Measurements from ENCODE around the gene RAVER2.

The RAVER2 gene

GRCh38 chr1:64750875-64751274 is 6.0 kb downstream of the RAVER2 start:
- Histone ChIP-seq H2BK120ac (ENCODE audit: low read depth, low read length) (no peak overlapping the region), H3K23ac (ENCODE audit: low read length in 2 of 2) (no peak overlapping the region), H3K9me3 (ENCODE audit: control insufficient read depth, low read length) (no peaks in the 10 kb centered on the region), H4K8ac (ENCODE audit: low read length) (no peak overlapping the region), H3K4me3 (ENCODE audit: insufficient read depth in 1 of 2, low read depth in 1 of 2, low read length in 2 of 2) (no peak overlapping the region), H2BK5ac (ENCODE audit: low read depth, low read length, poor library complexity, severe bottlenecking) (no peak overlapping the region), H3K18ac (ENCODE audit: low read depth in 1 of 2, low read length in 2 of 2) (no peak overlapping the region), H3K79me1 (replicated peaks; ENCODE audit: low read length, poor library complexity, severe bottlenecking) (peaks cover 18% of the 10 kb centered on the region), H2AFZ (ENCODE audit: low read depth, low read length) (no peak overlapping the region), H3K27me3 (ENCODE audit: control insufficient read depth in 1 of 2, insufficient read depth in 1 of 2, low read length in 2 of 2) (no peaks in the 10 kb centered on the region), H3K14ac (ENCODE audit: low read length in 2 of 2) (no peak overlapping the region), H3K4ac (ENCODE audit: low read depth in 1 of 2, low read length in 2 of 2) (no peak overlapping the region), H2BK15ac (ENCODE audit: low read depth, poor library complexity, severe bottlenecking) (no peak overlapping the region), H4K91ac (ENCODE audit: low read length) (no peak overlapping the region), H3K4me1 (ENCODE audit: control insufficient read depth, insufficient read depth, low read depth, low read length) (no peaks in the 10 kb centered on the region), H2BK12ac (ENCODE audit: low read length in 2 of 2) (no peak overlapping the region), H2AK5ac (ENCODE audit: low read length, severe bottlenecking) (no peak overlapping the region), H3K36me3 (ENCODE audit: control insufficient read depth in 1 of 2, insufficient read depth in 2 of 2, low read depth in 1 of 2, low read length in 2 of 2) (no peaks in the 10 kb centered on the region), H3K27ac (ENCODE audit: low read length, poor library complexity, severe bottlenecking) (no peak overlapping the region), H3K9ac (ENCODE audit: low read length) (no peak overlapping the region), H3K4me2 (ENCODE audit: low read length, poor library complexity, severe bottlenecking) (no peak overlapping the region)
- DNase-seq, result no peak

- no peak overlapping the region for H2BK15ac ChIP-seq (ENCODE audit: low read depth, poor library complexity, severe bottlenecking)
- H3K4me2 ChIP-seq (ENCODE audit: low read length, poor library complexity, severe bottlenecking), result no peak overlapping the region
- no peak overlapping the region for H2AK5ac ChIP-seq (ENCODE audit: low read length, severe bottlenecking)
- H3K23ac ChIP-seq (ENCODE audit: low read length in 2 of 2), result no peak overlapping the region
- H3K14ac ChIP-seq (ENCODE audit: low read length in 2 of 2), result no peak overlapping the region
- no peak overlapping the region for H2BK5ac ChIP-seq (ENCODE audit: low read depth, low read length, poor library complexity, severe bottlenecking)
- H4K91ac ChIP-seq (ENCODE audit: low read length), result no peak overlapping the region
- no peak overlapping the region for H3K9ac ChIP-seq (ENCODE audit: low read length)
- H3K27me3 ChIP-seq (ENCODE audit: control insufficient read depth in 1 of 2, insufficient read depth in 1 of 2, low read length in 2 of 2), result no peaks in the 10 kb centered on the region
- H3K36me3 ChIP-seq (ENCODE audit: control insufficient read depth in 1 of 2, insufficient read depth in 2 of 2, low read depth in 1 of 2, low read length in 2 of 2), result no peaks in the 10 kb centered on the region
- H3K4ac ChIP-seq (ENCODE audit: low read depth in 1 of 2, low read length in 2 of 2), result no peak overlapping the region
- H2BK12ac ChIP-seq (ENCODE audit: low read length in 2 of 2), result no peak overlapping the region
- H3K4me1 ChIP-seq (ENCODE audit: control insufficient read depth, insufficient read depth, low read depth, low read length), result no peaks in the 10 kb centered on the region
- peaks cover 18% of the 10 kb centered on the region for H3K79me1 ChIP-seq (replicated peaks; ENCODE audit: low read length, poor library complexity, severe bottlenecking)
- H2BK120ac ChIP-seq (ENCODE audit: low read depth, low read length), result no peak overlapping the region
- H2AFZ ChIP-seq (ENCODE audit: low read depth, low read length), result no peak overlapping the region
- no peak for DNase-seq
- WGBS, result no CpG with 5 or more reads among the region's 3 CpGs
- H3K27ac ChIP-seq (ENCODE audit: low read length, poor library complexity, severe bottlenecking), result no peak overlapping the region
- H3K4me3 ChIP-seq (ENCODE audit: insufficient read depth in 1 of 2, low read depth in 1 of 2, low read length in 2 of 2), result no peak overlapping the region
- H3K18ac ChIP-seq (ENCODE audit: low read depth in 1 of 2, low read length in 2 of 2), result no peak overlapping the region
- no peak overlapping the region for H4K8ac ChIP-seq (ENCODE audit: low read length)
- no peaks in the 10 kb centered on the region for H3K9me3 ChIP-seq (ENCODE audit: control insufficient read depth, low read length)
These were observed 9.3 kb downstream of the RAVER2 start for GRCh38 chr1:64754173-64754572.

DNA sequence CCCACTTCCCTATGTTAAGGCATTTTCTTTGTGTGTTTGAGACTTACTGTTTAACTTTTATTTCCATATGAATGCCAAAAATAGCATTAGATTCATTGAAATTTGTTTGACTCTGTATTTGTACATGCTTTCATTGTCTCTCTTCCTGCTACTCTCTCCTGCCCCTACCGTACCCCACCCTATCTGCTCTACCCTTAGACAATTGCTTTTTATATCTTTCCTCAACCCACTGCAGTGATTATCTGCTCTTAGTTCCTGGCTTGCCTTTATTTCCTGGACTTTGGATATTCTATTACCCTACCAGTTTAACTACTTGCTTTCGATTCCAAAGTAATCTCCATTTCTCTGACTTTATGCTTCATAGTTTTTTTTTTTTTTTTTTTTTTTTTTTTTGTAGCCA is 10.5 kb downstream of the RAVER2 start:
- Histone ChIP-seq H3K79me1 (replicated peaks; ENCODE audit: low read length, poor library complexity, severe bottlenecking) (peaks cover 18% of the 10 kb centered on the region), H3K18ac (ENCODE audit: low read depth in 1 of 2, low read length in 2 of 2) (no peak overlapping the region), H3K14ac (ENCODE audit: low read length in 2 of 2) (no peak overlapping the region), H3K4me1 (ENCODE audit: control insufficient read depth, insufficient read depth, low read depth, low read length) (no peaks in the 10 kb centered on the region), H3K27ac (ENCODE audit: low read length, poor library complexity, severe bottlenecking) (no peak overlapping the region), H2AFZ (ENCODE audit: low read depth, low read length) (no peak overlapping the region), H4K91ac (ENCODE audit: low read length) (no peak overlapping the region), H3K4me3 (ENCODE audit: insufficient read depth in 1 of 2, low read depth in 1 of 2, low read length in 2 of 2) (no peak overlapping the region), H2BK15ac (ENCODE audit: low read depth, poor library complexity, severe bottlenecking) (no peak overlapping the region), H3K4ac (ENCODE audit: low read depth in 1 of 2, low read length in 2 of 2) (no peak overlapping the region), H3K27me3 (ENCODE audit: control insufficient read depth in 1 of 2, insufficient read depth in 1 of 2, low read length in 2 of 2) (no peaks in the 10 kb centered on the region), H3K9ac (ENCODE audit: low read length) (no peak overlapping the region), H2BK120ac (ENCODE audit: low read depth, low read length) (no peak overlapping the region), H4K8ac (ENCODE audit: low read length) (no peak overlapping the region), H3K23ac (ENCODE audit: low read length in 2 of 2) (no peak overlapping the region), H2BK5ac (ENCODE audit: low read depth, low read length, poor library complexity, severe bottlenecking) (no peak overlapping the region), H3K36me3 (ENCODE audit: control insufficient read depth in 1 of 2, insufficient read depth in 2 of 2, low read depth in 1 of 2, low read length in 2 of 2) (no peaks in the 10 kb centered on the region), H2AK5ac (ENCODE audit: low read length, severe bottlenecking) (no peak overlapping the region), H3K9me3 (ENCODE audit: control insufficient read depth, low read length) (no peaks in the 10 kb centered on the region), H3K4me2 (ENCODE audit: low read length, poor library complexity, severe bottlenecking) (no peak overlapping the region), H2BK12ac (ENCODE audit: low read length in 2 of 2) (no peak overlapping the region)
- DNase-seq, result no peak
- WGBS, result 93% methylated on average over 1 of the region's 2 CpGs

DNA sequence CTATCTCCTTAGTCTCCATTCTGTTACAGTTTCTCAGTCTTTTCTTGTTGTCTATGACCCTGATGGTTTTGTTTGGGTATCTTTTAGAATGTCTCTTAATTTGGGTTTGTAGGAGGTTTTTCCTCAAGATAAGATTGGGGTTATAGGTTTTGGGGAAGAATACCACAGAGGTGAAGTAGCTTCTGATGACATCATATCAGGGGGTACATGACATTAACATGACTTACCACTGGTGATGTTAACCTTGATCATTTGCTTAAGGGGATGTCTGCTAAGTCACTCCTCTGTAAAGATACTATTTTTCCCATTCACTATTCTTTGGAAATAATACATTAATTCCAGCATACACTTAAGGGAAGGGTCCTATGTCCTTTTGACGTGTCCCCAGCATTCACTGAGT is 11.9 kb downstream of the RAVER2 start:
- Histone ChIP-seq H2BK12ac (ENCODE audit: low read length in 2 of 2) (no peak overlapping the region), H3K23ac (ENCODE audit: low read length in 2 of 2) (no peak overlapping the region), H3K4me1 (ENCODE audit: control insufficient read depth, insufficient read depth, low read depth, low read length) (no peaks in the 10 kb centered on the region), H2AK5ac (ENCODE audit: low read length, severe bottlenecking) (no peak overlapping the region), H2BK120ac (ENCODE audit: low read depth, low read length) (no peak overlapping the region), H3K18ac (ENCODE audit: low read depth in 1 of 2, low read length in 2 of 2) (no peak overlapping the region), H3K14ac (ENCODE audit: low read length in 2 of 2) (no peak overlapping the region), H2BK5ac (ENCODE audit: low read depth, low read length, poor library complexity, severe bottlenecking) (no peak overlapping the region), H3K4me3 (ENCODE audit: insufficient read depth in 1 of 2, low read depth in 1 of 2, low read length in 2 of 2) (no peak overlapping the region), H3K9ac (ENCODE audit: low read length) (no peak overlapping the region), H4K8ac (ENCODE audit: low read length) (no peak overlapping the region), H3K36me3 (ENCODE audit: control insufficient read depth in 1 of 2, insufficient read depth in 2 of 2, low read depth in 1 of 2, low read length in 2 of 2) (no peaks in the 10 kb centered on the region), H3K9me3 (ENCODE audit: control insufficient read depth, low read length) (no peaks in the 10 kb centered on the region), H3K27ac (ENCODE audit: low read length, poor library complexity, severe bottlenecking) (no peak overlapping the region), H3K4ac (ENCODE audit: low read depth in 1 of 2, low read length in 2 of 2) (no peak overlapping the region), H3K4me2 (ENCODE audit: low read length, poor library complexity, severe bottlenecking) (no peak overlapping the region), H2AFZ (ENCODE audit: low read depth, low read length) (no peak overlapping the region), H3K27me3 (ENCODE audit: control insufficient read depth in 1 of 2, insufficient read depth in 1 of 2, low read length in 2 of 2) (no peaks in the 10 kb centered on the region), H4K91ac (ENCODE audit: low read length) (no peak overlapping the region), H3K79me1 (replicated peaks; ENCODE audit: low read length, poor library complexity, severe bottlenecking) (peaks cover 18% of the 10 kb centered on the region), H2BK15ac (ENCODE audit: low read depth, poor library complexity, severe bottlenecking) (no peak overlapping the region)
- DNase-seq, result no peak
- WGBS, result 83% methylated on average over 1 of the region's 1 CpG

Data from mesenchymal stem cell (in vitro differentiated cells and primary cell).